H1 (cell line): ENCODE results near the gene GATD1. TPM values are rescaled to one million over a fixed set of nuclear protein-coding genes. Genes with fewer than 3 reads are reported as not detected.

Experiments
- ATF2 ChIP-seq: IDR thresholded peaks from 2 replicates; pipeline ENCODE4 v1.6.1; 2012; ENCODE audit warnings: low read length, inconsistent platforms
- CBX8 ChIP-seq: fragments of 300-800, 300-1000 bp; sonication (generic); IDR thresholded peaks from 2 replicates; pipeline ENCODE4 v1.7.1; 2016; ENCODE audit warnings: low read depth, low read length, borderline replicate concordance
- CREB1 ChIP-seq: IDR thresholded peaks from 2 replicates; pipeline ENCODE4 v1.6.1; 2012; ENCODE audit warnings: inconsistent platforms
- CTCF ChIP-seq, 3 experiments: IDR thresholded peaks; 1 replicate in 2 of 3; 2 replicates in 1 of 3; pipeline versions ENCODE4 v1.5.1 to v1.6.1; 2011; ENCODE audit warnings: low read length in 3 of 3, mild to moderate bottlenecking in 3 of 3, inconsistent platforms in 2 of 3, low read depth in 1 of 3, moderate library complexity in 1 of 3; ENCODE audit not compliant: insufficient read depth in 1 of 3; ENCODE audit errors: control extremely low read depth in 1 of 3
- HDAC6 ChIP-seq: IDR thresholded peaks from one replicate; pipeline ENCODE4 v1.7.1; 2012; ENCODE audit warnings: low read depth, mild to moderate bottlenecking, inconsistent platforms, low read length, moderate library complexity
- NRF1 ChIP-seq: IDR thresholded peaks from 2 replicates; pipeline ENCODE4 v1.6.1; 2011; ENCODE audit warnings: mild to moderate bottlenecking, low read depth, low read length, improper control_type of control experiment
- SRF ChIP-seq: IDR thresholded peaks from 2 replicates; pipeline ENCODE4 v1.6.1; 2011; ENCODE audit warnings: mild to moderate bottlenecking, low read depth, low read length, moderate library complexity
- TCF12 ChIP-seq: IDR thresholded peaks from 2 replicates; pipeline ENCODE4 v1.6.1; 2011; ENCODE audit warnings: low read depth, mild to moderate bottlenecking, low read length
- polyA plus RNA-seq, 7 experiments: library from polyadenylated mRNA; depleted of rRNA in 3 of 7; stranded (reverse) in 5 of 7; unstranded in 2 of 7; fragments of >200 nt in 5 of 7; fragments of 200-250 nt in 2 of 7; gene quantifications; 1 replicate in 5 of 7; 2 replicates in 1 of 7; 4 replicates in 1 of 7; pipeline versions ENCODE4 v1.2.1 to v1.2.3, GENCODE V29; 2011 to 2013; ENCODE audit warnings: missing spikeins in 2 of 7, mixed read lengths in 2 of 7
- total RNA-seq: library from RNA; stranded (reverse); fragmentation: NEBNext Ultra II Directional; extraction: Animal tissue kit (Norgen Biotek cat#: 25700); gene quantifications from 2 replicates; pipeline ENCODE4 v1.2.1, GENCODE V29; 2021
- TF ChIP-seq, protein P1 (sequence below): IDR thresholded peaks from 2 replicates; pipeline ENCODE4 v1.6.1; 2011; ENCODE audit warnings: low read length, improper control_type of control experiment
- TF ChIP-seq, protein P2 (sequence below): IDR thresholded peaks from 2 replicates; pipeline ENCODE4 v1.6.1; 2012; ENCODE audit warnings: inconsistent platforms

GATD1 gene
- total and polyA plus RNA-seq, 2 of the 8 experiments (the other 6 are each of a cell fraction or from before 2014, with no cell fraction given) = 47.5 to 54.8 TPM

GRCh38 chr11:719214-720016 is 57.9 kb downstream of the GATD1 start (continued):
- TF ChIP-seq ATF2 (no peak), CTCF (IDR thresholded peaks at IDR 0.05; ENCODE audit: control extremely low read depth in 1 of 3, insufficient read depth in 1 of 3, low read depth in 1 of 3, low read length in 3 of 3) (no peak), TCF12 (no peak), NRF1 (no peak), SRF (no peak), CBX8 (no peak), CREB1 (no peak), HDAC6 (no peak)
- TF ChIP-seq, protein P1, sequence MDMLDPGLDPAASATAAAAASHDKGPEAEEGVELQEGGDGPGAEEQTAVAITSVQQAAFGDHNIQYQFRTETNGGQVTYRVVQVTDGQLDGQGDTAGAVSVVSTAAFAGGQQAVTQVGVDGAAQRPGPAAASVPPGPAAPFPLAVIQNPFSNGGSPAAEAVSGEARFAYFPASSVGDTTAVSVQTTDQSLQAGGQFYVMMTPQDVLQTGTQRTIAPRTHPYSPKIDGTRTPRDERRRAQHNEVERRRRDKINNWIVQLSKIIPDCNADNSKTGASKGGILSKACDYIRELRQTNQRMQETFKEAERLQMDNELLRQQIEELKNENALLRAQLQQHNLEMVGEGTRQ = no peak
- TF ChIP-seq, protein P2, sequence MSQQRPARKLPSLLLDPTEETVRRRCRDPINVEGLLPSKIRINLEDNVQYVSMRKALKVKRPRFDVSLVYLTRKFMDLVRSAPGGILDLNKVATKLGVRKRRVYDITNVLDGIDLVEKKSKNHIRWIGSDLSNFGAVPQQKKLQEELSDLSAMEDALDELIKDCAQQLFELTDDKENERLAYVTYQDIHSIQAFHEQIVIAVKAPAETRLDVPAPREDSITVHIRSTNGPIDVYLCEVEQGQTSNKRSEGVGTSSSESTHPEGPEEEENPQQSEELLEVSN = no peak
